ENCODE data around the gene YDJC.
"Not testable (repeated sequence)": the region's sequence is repeated elsewhere in the genome, so short reads cannot be mapped to it uniquely, and the experiment has no call there.

YDJC gene

DNA sequence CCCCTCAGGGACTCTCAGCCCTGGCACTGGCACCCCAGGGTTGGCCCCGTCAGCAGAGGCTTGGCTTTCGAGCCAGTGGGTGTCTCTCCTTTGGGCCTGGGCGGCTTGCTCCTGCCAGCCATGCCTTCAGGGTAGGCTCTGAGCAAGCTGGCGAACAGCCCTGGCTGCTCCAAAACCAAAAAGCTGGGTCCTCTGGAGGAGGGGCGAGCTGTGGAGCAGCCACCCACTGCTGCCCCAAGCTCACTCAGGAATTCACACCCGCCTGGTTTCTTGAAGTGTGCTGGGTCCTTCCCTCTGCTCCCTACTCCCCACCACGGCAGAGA is 6.2 kb downstream of the YDJC start:
- no peak overlapping the region for H3K4me3 ChIP-seq (replicated peaks; ENCODE audit: low read depth, low read length)
- DNase-seq (ENCODE audit: low read depth): no peak
- TF ChIP-seq CTCF (IDR thresholded peaks at IDR 0.05; ENCODE audit: low read length, missing control alignments): no peak

DNA sequence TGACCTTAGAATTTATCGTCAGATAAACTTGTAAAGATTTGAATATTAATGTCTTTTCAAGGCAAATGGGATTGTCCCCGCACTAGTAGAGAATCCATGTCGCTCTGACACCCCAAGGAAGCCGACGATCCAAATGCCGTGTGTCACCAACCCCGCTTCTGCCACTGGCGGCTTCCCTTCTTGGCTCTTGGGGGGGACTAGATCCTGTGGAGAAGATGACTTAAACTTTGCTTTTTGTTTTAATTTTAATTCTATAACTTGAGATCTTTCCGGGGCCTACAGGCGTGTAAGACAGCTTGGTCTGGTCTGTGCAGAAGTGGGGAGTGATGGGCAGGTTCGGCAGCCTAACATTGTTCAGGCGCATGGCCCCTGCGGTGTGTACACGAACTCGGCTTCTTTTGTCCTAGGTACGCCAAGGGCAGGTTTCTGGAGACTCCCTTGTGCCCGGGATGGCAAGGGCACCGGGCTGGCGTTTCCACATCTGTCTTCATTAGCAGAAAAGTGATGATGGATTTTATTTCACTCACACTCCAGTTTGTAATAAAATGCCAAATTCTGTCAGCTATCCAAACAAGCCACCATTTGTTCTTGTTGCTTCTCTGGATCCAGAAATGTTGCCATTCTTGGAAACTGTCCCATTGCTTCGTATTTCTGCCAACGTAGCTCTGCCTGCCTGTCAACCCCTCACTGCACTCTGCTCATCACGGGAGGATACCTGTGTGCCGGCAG is 6.7 kb downstream of the YDJC start:
- DNase-seq (ENCODE audit: low read depth): no peak
- H3K4me3 ChIP-seq (replicated peaks; ENCODE audit: low read depth, low read length): no peak overlapping the region
- no peak for TF ChIP-seq CTCF (IDR thresholded peaks at IDR 0.05; ENCODE audit: low read length, missing control alignments)

DNA sequence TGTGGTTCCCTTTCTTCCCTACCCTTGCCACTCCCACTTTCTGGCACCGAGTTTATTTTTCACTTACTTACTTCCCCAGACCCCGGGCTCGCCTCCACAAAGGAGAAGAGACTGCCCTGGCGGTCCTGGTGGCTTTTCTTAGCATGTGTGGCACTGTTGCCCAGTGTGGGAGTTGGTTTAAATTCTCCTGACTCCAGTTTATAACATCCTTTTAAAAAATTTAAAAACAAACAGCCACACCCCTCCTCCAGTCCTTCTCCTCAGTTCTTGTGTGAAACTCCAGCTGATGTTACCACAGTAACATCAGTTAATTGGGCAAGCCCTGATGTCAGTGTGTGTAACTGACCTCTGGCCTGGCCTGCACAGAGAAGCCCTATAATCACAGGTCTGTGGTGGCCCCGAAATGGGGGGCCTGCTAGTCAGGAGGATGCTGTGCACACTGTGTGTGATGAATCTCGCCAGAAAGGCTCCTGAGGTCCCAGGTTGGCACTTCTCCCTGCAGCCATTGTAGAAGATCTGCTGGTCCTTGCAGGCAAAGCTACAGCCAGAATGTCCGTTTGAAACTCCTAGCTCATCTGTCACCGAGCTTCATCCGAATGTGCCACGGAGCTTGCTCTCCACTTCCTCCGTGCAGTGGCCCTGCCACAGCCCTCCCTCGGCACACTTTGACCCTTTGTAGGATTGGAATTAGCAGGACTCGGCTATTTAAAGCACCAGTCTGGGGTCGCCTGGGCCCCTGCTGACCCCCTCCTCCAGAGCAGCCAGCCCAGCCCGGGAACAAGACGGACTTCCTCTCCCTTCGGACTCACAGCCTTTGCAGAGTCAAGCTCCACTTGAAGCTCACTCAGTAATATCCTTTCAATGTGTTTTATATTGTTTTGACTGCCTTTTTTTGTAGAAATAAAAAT is 7.6 kb downstream of the YDJC start:
- no peak for DNase-seq (ENCODE audit: low read depth)
- TF ChIP-seq CTCF (IDR thresholded peaks at IDR 0.05; ENCODE audit: low read length, missing control alignments): no peak
- H3K4me3 ChIP-seq (replicated peaks; ENCODE audit: low read depth, low read length): no peak overlapping the region

DNA sequence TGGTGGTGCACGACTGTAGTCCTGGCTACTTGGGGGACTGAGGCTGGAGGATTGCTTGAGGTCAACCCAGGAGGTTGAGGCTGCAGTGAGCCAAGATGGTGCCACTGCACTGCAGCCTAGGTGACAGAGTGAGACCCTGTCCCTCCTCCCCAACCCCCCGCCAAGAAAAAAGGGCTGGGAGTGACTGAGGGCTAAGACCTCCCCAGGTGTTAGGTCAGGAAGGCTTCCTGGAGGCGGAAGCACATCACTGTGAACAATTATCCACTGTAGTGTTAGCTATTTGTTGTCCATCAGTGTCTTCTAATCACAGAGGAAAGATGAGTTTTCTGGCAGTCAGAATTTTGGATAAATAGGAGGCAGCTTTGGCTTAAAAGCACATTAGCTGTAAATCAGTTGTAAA is 8.8 kb downstream of the YDJC start:
- H3K4me3 ChIP-seq (replicated peaks; ENCODE audit: low read depth, low read length): no peak overlapping the region
- no peak for TF ChIP-seq CTCF (IDR thresholded peaks at IDR 0.05; ENCODE audit: low read length, missing control alignments)
- no peak for DNase-seq (ENCODE audit: low read depth)

GRCh38 chr22:21617337-21617736 is 12.5 kb downstream of the YDJC start:
- not testable (repeated sequence) for DNase-seq (ENCODE audit: low read depth); H3K4me3 ChIP-seq (replicated peaks; ENCODE audit: low read depth, low read length)

GRCh38 chr22:21615731-21616130 is 14.1 kb downstream of the YDJC start:
- DNase-seq (ENCODE audit: low read depth): no peak
- TF ChIP-seq CTCF (IDR thresholded peaks at IDR 0.05; ENCODE audit: low read length, missing control alignments): no peak
- no peak overlapping the region for H3K4me3 ChIP-seq (replicated peaks; ENCODE audit: low read depth, low read length)

DNA sequence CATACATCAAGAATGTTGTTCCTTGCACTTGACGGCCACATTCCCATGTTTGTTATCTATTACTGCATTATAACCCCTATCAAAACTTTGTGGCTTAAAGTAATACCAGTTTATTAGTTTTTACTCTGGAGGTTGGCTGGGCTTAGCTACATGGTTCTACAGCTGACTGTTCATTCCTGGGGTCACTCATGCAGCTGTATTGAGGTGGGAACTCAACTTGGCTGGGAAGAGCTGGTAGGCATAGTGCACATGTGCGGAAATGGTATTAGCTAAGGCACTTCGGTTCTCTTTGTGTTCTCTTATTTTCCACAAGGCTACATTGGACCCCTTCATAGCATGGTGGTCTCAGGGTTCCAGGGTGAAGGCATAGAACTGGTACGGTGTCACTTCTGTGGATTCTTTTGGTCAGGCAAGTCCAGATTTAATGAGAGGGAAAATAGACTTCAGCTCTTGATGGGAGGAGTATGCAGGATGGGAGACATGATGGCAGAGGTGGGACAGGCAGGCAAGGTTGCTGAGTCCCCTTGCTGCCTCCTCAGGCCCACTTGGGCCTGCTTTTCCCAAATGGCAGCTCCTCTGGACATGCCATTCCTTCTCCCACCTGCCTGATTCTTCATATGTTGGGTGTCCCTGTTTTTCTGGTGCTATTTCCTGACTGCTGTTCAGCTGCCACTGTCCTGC is 16.1 kb downstream of the YDJC start:
- no peak for TF ChIP-seq CTCF (IDR thresholded peaks at IDR 0.05; ENCODE audit: low read length, missing control alignments)
- H3K4me3 ChIP-seq (replicated peaks; ENCODE audit: low read depth, low read length): no peak overlapping the region
- no peak for DNase-seq (ENCODE audit: low read depth)

Data from fibroblast of pulmonary artery (primary cell).